Renal cortical epithelial cell (primary cell): ENCODE data around the gene TEX101. TPM values are rescaled to one million over a fixed set of nuclear protein-coding genes. Genes with fewer than 3 reads are reported as not detected.
"Not testable (repeated sequence)": the region's sequence is repeated elsewhere in the genome, so short reads cannot be mapped to it uniquely, and the experiment has no call there.

Experiments
- DNase-seq: peaks from one replicate; pipeline ENCODE4 v3.0.0-alpha.2; 2011; ENCODE audit warnings: low read depth
- total RNA-seq: library from RNA; depleted of rRNA; stranded (reverse); fragments of >200 nt; gene quantifications from 2 replicates; pipeline ENCODE4 v1.2.3, GENCODE V29; 2014

Gene TEX101
- total RNA-seq, 1 donor from 2014 or later: not detected

- DNase-seq: no peak
These were observed 6.3 kb downstream of the TEX101 start for GRCh38 chr19:43420954-43421353.

GRCh38 chr19:43422000-43422688 is 7.5 kb downstream of the TEX101 start:
- no peak for DNase-seq

DNA sequence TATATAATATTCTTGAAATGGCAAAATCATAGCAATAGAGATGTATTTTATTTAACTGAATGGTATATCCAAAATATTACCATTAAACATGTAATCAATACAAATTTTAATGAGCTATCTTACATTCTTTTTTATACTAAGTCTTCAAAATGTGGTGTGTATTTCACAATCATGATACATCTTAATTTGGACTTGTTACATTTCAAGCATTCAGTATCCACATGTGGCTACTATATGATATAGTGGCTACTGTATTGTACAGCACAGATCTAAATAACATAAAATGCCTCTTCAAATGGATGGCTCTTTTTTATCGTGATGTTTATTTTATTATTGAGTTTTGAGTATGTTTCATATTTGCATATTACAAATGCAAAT is 8.0 kb downstream of the TEX101 start:
- DNase-seq: no peak

GRCh38 chr19:43423779-43424178 is 9.1 kb downstream of the TEX101 start:
- DNase-seq: no peak

GRCh38 chr19:43425567-43426392 is 11.1 kb downstream of the TEX101 start:
- peak; percentile 83 for DNase-seq

- no peak for DNase-seq
These were observed 14.7 kb downstream of the TEX101 start for GRCh38 chr19:43429395-43429794.

DNA sequence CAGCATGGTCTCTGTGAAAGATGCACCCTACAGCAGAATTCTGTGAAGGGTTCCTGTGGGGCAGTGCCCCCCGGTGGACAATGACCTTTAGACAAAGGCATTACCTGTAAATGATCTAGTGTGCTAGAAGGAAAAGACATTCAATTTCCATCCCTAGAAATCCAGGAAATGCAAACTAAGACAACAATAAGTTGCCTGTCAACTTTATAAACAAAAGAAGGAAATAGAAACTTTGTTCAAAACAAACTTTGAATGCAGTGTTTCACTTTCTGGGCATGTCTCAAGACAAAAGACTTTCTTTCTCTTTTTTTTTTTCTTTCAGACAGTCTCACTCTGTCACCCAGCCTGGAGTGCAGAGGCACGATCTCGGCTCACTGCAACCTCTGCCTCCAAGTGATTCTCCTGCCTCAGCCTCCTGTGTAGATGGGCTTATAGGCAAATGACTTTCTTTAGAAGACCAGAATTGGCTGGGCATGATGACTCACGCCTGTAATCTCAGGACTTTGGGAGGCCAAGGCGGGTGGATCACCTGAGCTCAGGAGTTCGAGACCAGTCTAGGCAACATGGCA is 15.5 kb downstream of the TEX101 start:
- DNase-seq: peak; percentile 22

DNA sequence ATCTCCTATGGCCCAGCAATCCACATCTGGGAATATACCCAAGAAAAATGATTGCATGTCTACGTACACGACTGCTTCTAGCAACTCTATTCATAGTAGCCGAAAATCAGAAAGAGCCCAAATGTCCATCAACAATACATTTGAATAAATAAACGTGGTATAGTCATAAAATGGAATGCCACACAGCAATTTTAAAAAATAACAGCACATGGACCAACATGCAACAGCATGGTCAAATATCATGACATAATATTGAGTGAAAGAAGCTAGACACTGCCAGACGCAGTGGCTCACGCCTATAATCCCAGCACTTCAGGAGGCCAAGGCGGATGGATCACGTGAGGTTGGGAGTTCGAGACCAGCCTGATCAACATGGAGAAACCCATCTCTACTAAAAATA is 16.3 kb downstream of the TEX101 start:
- DNase-seq: no peak

DNA sequence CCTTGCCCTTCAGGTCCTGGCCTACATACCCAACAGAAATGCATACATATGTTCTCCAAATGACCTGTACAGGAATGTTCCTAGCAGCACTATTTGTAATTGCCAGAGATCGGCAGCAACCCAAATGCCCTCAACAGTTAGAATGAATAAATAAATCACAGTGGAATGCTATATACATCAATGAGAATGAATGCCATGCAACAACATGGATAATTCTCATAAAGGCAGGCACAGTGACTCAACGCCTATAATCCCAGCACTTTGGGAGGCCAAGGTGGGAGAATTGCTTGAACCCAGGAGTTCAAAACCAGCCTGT is 18.6 kb downstream of the TEX101 start:
- no peak for DNase-seq

- no peak for DNase-seq
These were observed 19.0 kb downstream of the TEX101 start for GRCh38 chr19:43433689-43434088.

GRCh38 chr19:43435775-43436174 is 21.1 kb downstream of the TEX101 start:
- no peak for DNase-seq

GRCh38 chr19:43437284-43437683 is 22.6 kb downstream of the TEX101 start:
- not testable (repeated sequence) for DNase-seq

DNA sequence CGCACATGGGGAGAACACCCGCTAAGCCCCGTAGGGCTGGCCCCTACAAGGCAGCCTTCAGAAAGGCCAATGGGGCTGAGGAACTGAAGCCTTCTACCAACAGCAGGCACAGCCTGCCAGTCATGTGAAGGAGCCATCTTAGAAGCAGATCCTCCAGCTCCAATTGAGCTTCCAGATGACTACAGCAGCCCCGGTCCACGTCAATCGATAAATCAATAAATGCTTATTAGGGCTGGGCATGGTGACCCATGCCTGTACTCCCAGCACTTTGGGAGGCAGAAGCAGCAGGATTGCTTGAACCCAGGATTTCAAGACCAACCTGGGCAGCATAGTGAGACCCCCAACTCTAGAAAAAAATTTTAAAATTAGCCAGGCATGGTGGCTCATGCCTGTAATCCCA is 23.0 kb downstream of the TEX101 start:
- no peak for DNase-seq

DNA sequence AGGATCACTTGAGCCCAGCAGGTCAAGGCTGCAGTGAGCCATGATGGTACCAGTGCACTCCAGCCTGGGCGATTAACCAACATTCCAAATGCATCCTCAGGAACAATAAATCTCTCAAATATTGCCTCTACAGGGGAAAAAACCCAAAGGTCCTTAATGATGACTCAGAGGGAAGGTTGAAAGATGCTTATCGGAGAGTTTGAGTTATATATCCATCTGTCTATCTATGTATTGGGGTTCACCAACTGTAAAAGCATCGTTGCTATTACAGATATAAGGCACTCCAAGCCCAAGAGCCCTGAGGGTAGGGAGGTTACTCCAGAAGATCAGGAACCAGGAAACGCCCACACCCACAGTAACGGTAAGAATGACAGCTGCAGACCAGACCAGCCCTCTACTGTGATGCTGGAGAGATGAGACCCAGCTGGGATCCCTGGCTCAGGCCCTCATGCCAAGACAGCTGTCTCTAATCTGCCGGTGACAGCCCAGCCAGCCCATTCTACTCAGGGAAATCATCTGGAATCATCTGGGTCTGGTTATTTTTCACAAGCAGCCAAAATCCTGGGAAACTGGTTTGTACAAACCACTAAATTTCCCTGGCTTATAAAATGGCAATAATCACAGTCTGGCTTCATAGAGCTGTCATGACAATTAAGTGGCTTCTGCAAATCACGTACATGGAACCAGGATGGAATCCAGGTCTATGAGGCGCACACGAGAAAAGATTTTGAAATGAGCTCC is 23.8 kb downstream of the TEX101 start:
- DNase-seq: no peak

DNA sequence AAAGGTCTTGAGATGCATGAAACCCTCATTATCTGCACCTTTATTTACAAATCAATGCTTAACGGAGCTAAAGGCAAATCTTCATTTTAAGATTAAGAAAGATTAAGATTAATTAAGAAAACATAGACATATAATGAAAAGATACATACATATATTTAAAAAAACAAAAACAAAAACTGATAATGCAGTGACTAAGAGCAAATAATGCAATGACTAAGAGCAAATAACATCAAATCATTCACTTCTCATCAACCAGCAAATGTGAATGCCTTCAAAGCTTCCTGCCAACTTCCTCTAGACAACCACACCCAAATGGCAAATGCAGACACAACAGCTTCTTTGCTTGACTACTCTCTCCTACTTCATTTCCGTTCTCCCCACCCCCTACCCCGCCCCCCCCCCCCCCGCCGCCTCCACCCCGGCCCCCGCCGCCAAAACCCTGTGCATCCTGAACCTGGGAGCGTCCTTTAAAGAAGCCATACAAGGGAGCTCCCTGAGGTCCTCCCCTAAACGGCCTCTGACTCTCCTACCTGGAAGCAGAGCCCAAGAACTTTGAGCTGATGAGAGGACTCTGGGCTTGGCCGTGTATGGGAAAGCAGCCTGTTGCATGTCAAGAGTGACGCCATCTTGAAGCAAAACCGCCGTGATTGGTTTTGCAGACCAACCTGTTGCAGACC is 24.5 kb downstream of the TEX101 start:
- peak; percentile 61 for DNase-seq

DNA sequence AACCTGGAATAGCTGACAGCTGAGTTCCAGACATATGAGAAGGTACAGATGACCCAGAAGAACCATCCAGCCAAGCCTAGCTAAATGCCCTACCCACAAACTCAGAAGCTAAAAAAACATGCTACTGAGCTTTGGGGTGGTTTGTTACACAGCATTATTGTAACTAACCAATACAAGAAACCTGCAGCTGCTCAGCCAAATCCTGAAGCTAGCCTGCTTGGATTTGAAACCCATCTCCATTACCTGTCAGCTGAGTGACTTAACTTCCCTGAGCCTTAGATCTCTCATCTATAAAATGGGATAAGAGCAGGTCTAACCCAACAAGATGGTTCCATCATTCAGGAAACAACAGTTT is 25.0 kb downstream of the TEX101 start:
- DNase-seq: no peak

DNA sequence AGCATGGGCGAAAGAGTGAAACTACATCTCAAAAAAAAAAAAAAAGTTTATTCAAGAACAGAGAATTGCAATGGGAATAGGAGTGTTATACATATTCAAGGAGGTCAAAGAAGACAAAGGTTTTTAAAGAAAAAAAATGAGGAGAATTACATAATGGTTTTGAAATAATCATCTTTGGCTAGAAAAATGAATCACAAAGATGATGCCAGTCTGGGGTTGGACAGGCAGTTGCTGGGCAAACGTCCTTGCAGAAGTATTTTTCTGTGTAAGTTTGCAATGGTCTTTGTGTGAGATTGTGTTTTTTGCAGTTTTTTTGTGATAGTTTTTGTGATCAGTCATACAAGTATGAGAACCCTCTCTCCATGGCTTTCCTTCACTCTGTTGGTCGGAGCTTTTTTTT is 27.0 kb downstream of the TEX101 start:
- DNase-seq: no peak

- DNase-seq: not testable (repeated sequence)
These were observed 29.4 kb downstream of the TEX101 start for GRCh38 chr19:43444091-43444490.

DNA sequence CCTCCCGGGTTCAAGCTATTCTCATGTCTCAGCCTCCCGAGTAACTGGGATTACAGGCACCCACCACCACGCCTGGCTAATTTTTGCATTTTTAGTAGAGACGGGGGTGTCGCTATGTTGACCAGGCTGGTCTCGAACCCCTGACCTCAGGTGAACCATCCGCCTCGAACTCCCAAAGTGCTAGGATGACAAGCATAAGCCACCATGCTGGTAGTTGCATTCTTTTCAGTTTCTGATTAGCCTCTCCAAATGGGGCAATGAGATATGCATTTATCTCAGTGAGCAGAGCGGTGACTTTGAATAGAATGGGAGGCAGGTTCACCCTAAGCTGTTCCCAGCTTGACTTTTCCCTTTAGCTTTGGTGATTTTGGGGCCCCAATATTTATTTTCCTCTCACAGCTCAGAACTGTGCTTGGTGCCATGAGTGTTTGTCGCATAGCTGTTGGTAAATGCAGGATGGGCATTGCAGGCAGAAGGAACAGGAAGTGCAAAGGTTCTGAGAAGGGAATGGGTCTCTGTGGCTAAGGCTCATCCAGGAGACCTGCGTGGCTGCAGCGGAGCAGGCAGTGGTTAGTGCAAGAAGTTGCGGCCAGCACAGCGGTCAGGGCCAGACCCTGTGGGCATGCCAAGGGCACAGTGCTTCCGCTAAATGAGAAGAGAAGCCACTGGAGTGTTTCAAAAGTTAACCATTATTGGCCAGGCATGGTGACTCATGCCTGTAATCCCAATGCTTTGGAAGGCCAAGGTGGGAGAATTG is 30.0 kb downstream of the TEX101 start:
- DNase-seq: peak; percentile 92

DNA sequence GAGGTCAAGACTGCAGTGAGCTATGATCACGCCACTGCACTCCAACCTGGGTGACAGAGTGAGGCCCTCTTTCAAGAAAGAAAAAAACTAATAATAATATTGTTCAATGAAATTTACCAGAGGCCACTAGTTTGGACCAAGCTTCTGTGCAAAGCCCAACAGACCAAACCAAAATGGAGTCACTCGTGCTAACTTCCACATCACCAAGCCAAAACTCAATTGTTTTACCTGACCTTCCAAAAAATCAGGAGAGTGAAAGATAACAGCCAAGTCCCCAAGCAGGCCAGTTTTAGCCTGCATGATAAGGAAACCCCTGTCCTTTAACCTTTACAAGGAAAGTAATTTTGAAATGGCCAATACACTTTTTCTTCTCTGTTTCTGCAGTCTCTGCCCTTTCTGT is 30.7 kb downstream of the TEX101 start:
- DNase-seq: no peak
